G401.6 (cell line): ENCODE data around the gene NUMBL.
"Not testable (repeated sequence)": the region's sequence is repeated elsewhere in the genome, so short reads cannot be mapped to it uniquely, and the experiment has no call there.

Source experiments
- FAIRE-seq: peaks from 2 replicates; lab custom pipeline; 2012; peaks lifted over from hg19 to GRCh38; lab: Jason Lieb, UNC

Gene NUMBL

DNA sequence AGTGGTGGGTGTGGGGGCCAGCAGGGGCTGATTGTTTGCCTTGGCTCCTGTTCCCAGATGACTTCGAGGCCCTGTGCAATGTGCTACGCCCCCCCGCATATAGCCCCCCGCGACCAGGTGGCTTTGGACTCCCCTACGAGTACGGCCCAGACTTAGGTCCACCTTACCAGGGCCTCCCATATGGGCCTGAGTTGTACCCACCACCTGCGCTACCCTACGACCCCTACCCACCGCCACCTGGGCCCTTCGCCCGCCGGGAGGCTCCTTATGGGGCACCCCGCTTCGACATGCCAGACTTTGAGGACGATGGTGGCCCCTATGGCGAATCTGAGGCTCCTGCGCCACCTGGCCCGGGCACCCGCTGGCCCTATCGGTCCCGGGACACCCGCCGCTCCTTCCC, 63.5 kb downstream of the NUMBL start:
- no peak for FAIRE-seq

DNA sequence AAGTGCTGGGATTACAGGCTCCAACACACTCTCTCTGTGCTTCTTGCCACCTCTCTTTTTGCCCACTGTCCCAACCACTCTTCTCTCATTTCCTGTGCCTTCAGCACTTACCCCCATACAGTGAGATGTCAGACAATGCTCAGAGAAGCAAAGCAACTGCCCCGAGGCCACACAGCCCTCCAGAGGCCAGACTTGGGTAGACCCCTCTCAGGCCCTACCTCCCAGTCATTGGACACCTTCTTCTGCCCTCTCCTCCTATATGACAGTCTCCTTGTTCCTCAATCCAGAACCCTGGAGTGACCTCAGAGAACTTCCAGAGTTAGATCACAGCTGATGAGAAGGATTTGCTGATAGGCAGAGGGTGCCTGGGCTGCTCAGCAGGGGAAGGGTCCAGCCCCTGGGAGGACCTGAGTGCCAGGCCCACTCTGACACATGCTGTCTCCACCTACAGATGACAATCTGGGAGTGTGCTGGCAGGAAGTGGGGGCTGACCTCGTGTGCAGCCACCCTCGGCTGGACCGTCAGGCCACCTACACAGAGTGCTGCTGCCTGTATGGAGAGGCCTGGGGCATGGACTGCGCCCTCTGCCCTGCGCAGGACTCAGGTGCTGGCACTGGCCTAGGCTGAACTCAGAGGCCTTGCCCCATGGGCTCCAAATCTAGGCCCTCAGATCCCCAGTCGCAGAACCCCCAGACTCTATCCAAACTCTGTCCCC, 64.9 kb downstream of the NUMBL start:
- FAIRE-seq = no peak

DNA sequence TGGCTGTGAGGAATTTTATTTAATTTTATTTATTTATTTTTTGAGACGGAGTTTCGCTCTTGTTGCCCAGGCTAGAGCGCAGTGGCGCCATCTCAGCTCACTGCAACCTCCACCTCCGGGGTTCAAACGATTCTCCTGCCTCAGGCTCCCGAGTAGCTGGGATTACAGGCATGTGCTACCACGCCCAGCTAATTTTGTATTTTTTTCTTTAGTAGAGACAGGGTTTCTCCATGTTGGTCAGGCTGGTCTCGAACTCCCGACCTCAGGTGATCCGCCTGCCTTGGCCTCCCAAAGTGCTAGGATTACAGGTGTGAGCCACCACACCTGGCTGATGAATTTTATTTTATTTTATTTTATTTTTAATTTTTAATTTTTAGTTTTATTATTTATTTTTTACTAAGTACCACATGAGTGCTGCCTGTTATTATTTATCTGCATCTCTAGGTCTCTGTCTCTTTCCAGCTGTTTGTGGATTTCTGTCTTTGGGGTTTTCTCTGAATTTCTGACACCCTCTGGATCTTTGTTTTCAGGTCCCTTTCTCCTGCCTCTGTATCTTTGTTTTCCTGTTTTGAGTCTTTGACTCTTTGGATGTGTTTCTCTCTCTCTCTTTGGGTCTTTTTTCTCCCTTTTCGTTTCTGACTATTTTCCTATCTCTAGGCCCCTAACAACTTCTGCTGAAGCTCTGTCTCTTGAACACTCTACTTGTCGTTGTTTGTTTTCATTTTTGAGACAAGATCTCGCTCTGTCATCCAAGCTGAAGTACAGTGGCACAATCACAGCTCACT, 65.9 kb downstream of the NUMBL start:
- FAIRE-seq = not testable (repeated sequence)

DNA sequence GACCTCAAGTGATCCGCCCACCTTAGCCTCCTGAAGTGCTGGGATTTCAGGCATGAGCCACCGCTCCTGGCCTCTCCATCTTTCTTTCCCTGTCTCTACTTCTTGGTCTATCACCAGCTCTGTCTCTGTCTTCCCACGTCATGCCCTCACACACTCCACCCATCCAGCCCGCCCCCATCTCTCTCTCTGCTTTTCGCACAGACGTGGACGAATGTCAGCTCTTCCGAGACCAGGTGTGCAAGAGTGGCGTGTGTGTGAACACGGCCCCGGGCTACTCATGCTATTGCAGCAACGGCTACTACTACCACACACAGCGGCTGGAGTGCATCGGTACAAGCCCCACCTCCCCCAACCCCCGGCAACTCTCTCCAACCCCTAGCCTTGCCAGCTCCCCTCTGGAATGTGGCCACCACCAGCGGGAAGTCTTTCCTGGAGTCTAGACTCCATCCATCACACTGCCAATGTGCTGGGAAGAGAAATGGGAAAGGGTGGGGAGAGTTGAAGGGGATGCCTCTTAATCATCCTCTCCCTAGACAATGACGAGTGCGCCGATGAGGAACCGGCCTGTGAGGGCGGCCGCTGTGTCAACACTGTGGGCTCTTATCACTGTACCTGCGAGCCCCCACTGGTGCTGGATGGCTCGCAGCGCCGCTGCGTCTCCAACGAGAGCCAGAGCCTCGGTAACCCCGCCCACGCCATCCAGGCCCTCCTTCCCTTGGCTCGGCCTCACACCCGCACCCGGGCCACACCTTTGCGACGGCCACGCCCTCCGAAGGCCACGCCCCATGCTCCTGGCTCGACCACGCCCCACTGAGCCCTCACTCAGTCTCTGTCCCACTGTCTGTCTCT, 66.8 kb downstream of the NUMBL start:
- FAIRE-seq = no peak

DNA sequence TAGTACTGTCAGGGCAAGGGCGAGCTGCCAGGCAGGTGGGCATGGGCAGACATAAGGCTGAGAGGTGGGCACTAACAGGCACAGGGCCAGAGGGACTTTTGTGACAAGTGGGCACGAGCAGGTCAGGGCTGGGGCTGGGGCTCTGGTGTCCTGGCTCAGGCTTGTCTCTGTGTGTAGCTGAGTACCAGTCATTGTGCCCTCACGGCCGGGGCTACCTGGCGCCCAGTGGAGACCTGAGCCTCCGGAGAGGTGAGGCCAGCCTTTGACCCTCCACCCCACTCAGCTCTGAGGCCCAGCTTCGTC, 67.7 kb downstream of the NUMBL start:
- no peak for FAIRE-seq

DNA sequence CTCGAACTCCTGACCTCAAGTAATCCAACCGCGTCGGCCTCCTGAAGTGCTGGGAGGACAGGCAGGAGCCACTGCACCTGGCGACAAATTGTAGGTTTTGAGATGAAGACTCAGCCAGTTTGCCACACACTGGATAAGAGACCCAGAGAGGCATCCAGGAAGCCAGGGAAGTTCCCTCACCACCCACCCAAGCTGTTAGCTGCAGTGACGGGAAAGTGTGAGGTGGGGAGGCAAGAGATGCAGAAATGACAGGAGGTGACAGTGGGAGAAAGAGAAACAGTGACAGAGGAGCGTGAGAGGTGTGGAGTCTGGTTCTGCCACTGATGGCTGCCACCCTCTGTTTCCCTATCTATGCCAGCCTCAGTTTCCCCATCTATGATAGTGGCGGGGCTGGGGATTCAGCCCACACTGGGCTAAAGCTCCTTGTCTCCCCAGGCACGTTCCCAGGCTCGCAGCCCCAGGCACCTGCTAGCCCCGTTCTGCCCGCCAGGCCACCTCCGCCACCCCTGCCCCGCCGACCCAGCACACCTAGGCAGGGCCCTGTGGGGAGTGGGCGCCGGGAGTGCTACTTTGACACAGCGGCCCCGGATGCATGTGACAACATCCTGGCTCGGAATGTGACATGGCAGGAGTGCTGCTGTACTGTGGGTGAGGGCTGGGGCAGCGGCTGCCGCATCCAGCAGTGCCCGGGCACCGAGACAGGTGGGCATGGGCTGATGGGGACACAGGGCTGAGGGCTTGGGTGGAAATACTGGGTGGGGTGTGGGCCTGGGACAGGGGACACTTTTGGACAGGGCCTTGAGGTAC, 68.3 kb downstream of the NUMBL start:
- FAIRE-seq = no peak

DNA sequence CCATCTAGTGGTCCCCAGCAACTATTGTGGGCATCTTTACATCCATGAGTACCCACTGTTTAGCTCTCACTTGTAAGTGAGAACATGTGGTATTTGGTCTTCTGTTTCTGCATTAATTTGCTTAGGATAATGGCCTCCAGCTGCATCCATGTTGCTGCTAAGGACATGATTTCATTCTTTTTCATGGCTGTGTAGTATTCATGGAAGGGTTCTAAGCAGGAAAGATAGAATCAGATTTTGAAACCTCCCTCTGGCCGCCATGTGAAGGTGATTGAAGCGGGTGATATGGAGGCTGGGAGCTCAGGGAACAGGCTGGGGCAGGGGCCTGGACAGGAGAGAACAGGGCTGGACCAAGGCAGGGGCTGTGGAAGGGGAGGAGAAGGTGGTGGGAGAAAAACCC, 69.2 kb downstream of the NUMBL start:
- FAIRE-seq = no peak

DNA sequence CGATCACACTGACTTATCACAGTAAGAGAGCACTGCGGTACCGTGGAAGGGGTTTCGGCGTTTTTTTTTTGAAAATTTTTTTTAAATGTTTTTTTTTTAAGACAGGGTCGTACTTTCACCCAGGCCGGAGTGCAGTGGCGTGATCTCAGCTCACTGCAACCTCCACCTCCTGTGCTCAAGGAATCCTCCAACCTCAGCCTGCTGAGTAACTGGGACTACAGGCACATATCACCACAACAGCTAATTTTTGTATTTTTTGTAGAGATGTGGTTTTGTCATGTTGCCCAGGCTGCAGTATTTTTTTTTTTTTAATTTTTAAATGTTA, 70.3 kb downstream of the NUMBL start:
- FAIRE-seq = no peak

DNA sequence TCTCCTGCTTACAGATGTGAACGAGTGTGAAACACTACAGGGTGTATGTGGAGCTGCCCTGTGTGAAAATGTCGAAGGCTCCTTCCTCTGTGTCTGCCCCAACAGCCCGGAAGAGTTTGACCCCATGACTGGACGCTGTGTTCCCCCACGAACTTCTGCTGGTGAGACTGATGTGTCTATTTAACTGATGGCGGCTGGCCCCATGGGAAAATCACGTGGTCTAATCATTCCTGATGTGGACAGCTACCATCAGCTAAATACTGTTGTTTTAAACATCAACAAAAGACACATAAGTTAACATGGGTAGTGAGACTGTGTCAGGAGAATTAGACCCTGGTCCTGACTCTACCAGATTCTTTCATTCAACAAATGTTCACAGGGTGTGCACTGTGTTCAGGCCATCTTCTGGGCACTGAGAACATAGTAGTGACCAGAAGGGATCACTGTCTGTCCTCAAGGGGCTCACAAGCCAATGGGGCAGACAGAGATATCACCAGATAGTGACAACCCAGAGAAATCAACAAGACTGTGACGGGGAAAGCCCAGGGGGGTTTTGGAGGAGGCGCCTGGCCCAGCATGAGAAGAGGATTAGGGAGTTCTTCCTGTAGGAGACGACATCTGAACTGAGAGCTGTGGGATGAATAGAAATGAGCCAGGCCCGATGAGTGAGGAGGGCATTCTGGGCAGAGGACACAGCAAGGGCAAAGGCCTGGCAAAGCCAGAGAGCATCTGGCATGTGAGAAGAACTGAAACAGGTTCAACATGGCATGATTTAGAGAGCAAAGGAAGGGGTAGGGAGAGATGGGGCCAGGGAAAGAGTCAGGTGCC, 70.9 kb downstream of the NUMBL start:
- no peak for FAIRE-seq

DNA sequence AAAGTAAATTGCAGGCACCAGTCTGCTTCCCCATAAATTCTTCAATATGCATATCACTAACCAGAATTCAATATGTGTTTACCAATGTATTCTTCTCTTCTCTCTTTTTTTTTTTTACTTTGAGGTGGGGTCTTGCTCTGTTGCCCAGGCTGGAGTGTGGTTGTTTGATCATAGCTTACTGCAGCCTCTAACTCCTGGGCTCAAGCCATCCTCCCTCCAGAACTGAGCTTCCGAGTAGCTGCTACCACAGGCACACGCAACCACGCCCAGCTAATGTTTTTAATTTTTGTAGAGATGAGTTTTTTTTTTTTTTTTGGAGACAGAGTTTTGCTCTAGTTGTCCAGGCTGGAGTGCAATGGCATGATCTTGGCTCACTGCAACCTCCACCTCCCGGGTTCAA, 72.5 kb downstream of the NUMBL start:
- no peak for FAIRE-seq

DNA sequence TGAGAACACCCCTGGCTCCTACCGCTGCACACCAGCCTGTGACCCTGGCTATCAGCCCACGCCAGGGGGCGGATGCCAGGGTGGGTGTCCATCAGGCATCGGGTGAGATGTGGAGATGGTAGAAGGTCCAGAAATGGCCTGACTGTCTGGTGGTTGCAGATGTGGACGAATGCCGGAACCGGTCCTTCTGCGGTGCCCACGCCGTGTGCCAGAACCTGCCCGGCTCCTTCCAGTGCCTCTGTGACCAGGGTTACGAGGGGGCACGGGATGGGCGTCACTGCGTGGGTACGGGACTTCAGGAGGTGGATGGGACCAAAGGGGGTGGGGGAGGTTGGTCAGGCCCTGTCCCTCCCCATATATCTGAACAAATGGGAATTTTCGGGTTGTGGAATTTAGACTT, 73.5 kb downstream of the NUMBL start:
- FAIRE-seq = no peak

DNA sequence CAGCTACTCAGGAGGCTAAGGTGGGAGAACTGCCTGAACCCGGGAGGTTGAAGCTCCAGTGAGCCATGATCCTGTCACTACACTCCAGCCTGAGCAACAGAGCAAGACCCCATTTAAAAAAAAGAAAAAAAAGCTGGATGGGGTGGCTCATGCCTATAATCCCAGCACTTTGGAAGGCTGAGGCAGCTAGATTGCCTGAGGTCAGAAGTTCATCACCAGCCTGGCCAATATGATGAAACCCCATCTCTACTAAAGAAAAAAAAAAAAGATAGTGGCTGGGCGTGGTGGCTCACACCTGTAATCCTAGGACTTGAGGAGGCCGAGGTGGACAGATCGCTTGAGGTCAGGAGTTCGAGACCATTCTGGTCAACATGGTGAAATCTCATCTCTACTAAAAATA, 74.3 kb downstream of the NUMBL start:
- no peak for FAIRE-seq
